ENCODE data around the gene MRPL32. TPM values are rescaled to one million over a fixed set of nuclear protein-coding genes. Genes with fewer than 3 reads are reported as not detected.

Gene MRPL32
- polyA plus RNA-seq, 2 donors: 50.6 to 59.8 TPM

GRCh38 chr7:42980084-42980483 is 47.9 kb downstream of the MRPL32 start:
- Histone ChIP-seq H3K36me3 (ENCODE audit: control insufficient read depth in 2 of 2, insufficient read depth in 2 of 2, low read length in 1 of 2) (no peaks in the 10 kb centered on the region), H3K4me3 (ENCODE audit: low read depth in 1 of 2, low read length in 2 of 2) (no peak overlapping the region), H3K27me3 (ENCODE audit: control insufficient read depth in 1 of 2, insufficient read depth in 2 of 2, low read length in 2 of 2) (no peaks in the 10 kb centered on the region), H3K9me3 (ENCODE audit: control insufficient read depth in 2 of 2, insufficient read depth in 1 of 2, low read depth in 1 of 2, low read length in 1 of 2) (no peaks in the 10 kb centered on the region), H3K27ac (ENCODE audit: low read depth in 2 of 2, low read length in 1 of 2) (no peak overlapping the region), H3K4me1 (ENCODE audit: control insufficient read depth in 2 of 2, insufficient read depth in 2 of 2, low read length in 1 of 2) (no peaks in the 10 kb centered on the region)
- WGBS, 2 donors: 71 to 79% methylated on average over 2 of the region's 2 CpGs

GRCh38 chr7:42980514-42980913 is 48.3 kb downstream of the MRPL32 start:
- no peaks in the 10 kb centered on the region for H3K9me3 ChIP-seq (ENCODE audit: control insufficient read depth in 2 of 2, insufficient read depth in 1 of 2, low read depth in 1 of 2, low read length in 1 of 2)
- H3K27ac ChIP-seq (ENCODE audit: low read depth in 2 of 2, low read length in 1 of 2): no peak overlapping the region
- H3K4me3 ChIP-seq (ENCODE audit: low read depth in 1 of 2, low read length in 2 of 2): no peak overlapping the region
- H3K27me3 ChIP-seq (ENCODE audit: control insufficient read depth in 1 of 2, insufficient read depth in 2 of 2, low read length in 2 of 2): no peaks in the 10 kb centered on the region
- H3K36me3 ChIP-seq (ENCODE audit: control insufficient read depth in 2 of 2, insufficient read depth in 2 of 2, low read length in 1 of 2): no peaks in the 10 kb centered on the region
- 67 to 71% methylated on average over 3 of the region's 3 CpGs for WGBS, 2 donors
- no peaks in the 10 kb centered on the region for H3K4me1 ChIP-seq (ENCODE audit: control insufficient read depth in 2 of 2, insufficient read depth in 2 of 2, low read length in 1 of 2)

GRCh38 chr7:42981601-42982000 is 49.4 kb downstream of the MRPL32 start:
- Histone ChIP-seq H3K27me3 (ENCODE audit: control insufficient read depth in 1 of 2, insufficient read depth in 2 of 2, low read length in 2 of 2) (no peaks in the 10 kb centered on the region), H3K27ac (ENCODE audit: low read depth in 2 of 2, low read length in 1 of 2) (no peak overlapping the region), H3K36me3 (ENCODE audit: control insufficient read depth in 2 of 2, insufficient read depth in 2 of 2, low read length in 1 of 2) (no peaks in the 10 kb centered on the region), H3K4me3 (ENCODE audit: low read depth in 1 of 2, low read length in 2 of 2) (no peak overlapping the region), H3K4me1 (ENCODE audit: control insufficient read depth in 2 of 2, insufficient read depth in 2 of 2, low read length in 1 of 2) (no peaks in the 10 kb centered on the region), H3K9me3 (ENCODE audit: control insufficient read depth in 2 of 2, insufficient read depth in 1 of 2, low read depth in 1 of 2, low read length in 1 of 2) (no peaks in the 10 kb centered on the region)
- WGBS, 2 donors: 58 to 71% methylated on average over 1 of the region's 1 CpG

GRCh38 chr7:42982604-42983115 is 50.5 kb downstream of the MRPL32 start:
- Histone ChIP-seq H3K27ac (ENCODE audit: low read depth in 2 of 2, low read length in 1 of 2) (no peak overlapping the region), H3K4me3 (ENCODE audit: low read depth in 1 of 2, low read length in 2 of 2) (no peak overlapping the region), H3K4me1 (ENCODE audit: control insufficient read depth in 2 of 2, insufficient read depth in 2 of 2, low read length in 1 of 2) (no peaks in the 10 kb centered on the region), H3K27me3 (ENCODE audit: control insufficient read depth in 1 of 2, insufficient read depth in 2 of 2, low read length in 2 of 2) (no peaks in the 10 kb centered on the region), H3K9me3 (ENCODE audit: control insufficient read depth in 2 of 2, insufficient read depth in 1 of 2, low read depth in 1 of 2, low read length in 1 of 2) (no peaks in the 10 kb centered on the region), H3K36me3 (ENCODE audit: control insufficient read depth in 2 of 2, insufficient read depth in 2 of 2, low read length in 1 of 2) (no peaks in the 10 kb centered on the region)
- WGBS, 2 donors: 68 to 89% methylated on average over 3 of the region's 3 CpGs

- Histone ChIP-seq H3K4me1 (ENCODE audit: control insufficient read depth in 2 of 2, insufficient read depth in 2 of 2, low read length in 1 of 2) (no peaks in the 10 kb centered on the region), H3K27me3 (ENCODE audit: control insufficient read depth in 1 of 2, insufficient read depth in 2 of 2, low read length in 2 of 2) (no peaks in the 10 kb centered on the region), H3K4me3 (ENCODE audit: low read depth in 1 of 2, low read length in 2 of 2) (no peak overlapping the region), H3K9me3 (ENCODE audit: control insufficient read depth in 2 of 2, insufficient read depth in 1 of 2, low read depth in 1 of 2, low read length in 1 of 2) (no peaks in the 10 kb centered on the region), H3K27ac (ENCODE audit: low read depth in 2 of 2, low read length in 1 of 2) (no peak overlapping the region), H3K36me3 (ENCODE audit: control insufficient read depth in 2 of 2, insufficient read depth in 2 of 2, low read length in 1 of 2) (no peaks in the 10 kb centered on the region)
- 87 to 91% methylated on average over 1 of the region's 1 CpG for WGBS, 2 donors
These were observed 52.0 kb downstream of the MRPL32 start for GRCh38 chr7:42984137-42984536.

GRCh38 chr7:42986213-42986612 is 54.0 kb downstream of the MRPL32 start:
- Histone ChIP-seq H3K4me3 (ENCODE audit: low read depth in 1 of 2, low read length in 2 of 2) (no peak overlapping the region), H3K36me3 (ENCODE audit: control insufficient read depth in 2 of 2, insufficient read depth in 2 of 2, low read length in 1 of 2) (no peaks in the 10 kb centered on the region), H3K27me3 (ENCODE audit: control insufficient read depth in 1 of 2, insufficient read depth in 2 of 2, low read length in 2 of 2) (no peaks in the 10 kb centered on the region), H3K27ac (ENCODE audit: low read depth in 2 of 2, low read length in 1 of 2) (no peak overlapping the region), H3K4me1 (ENCODE audit: control insufficient read depth in 2 of 2, insufficient read depth in 2 of 2, low read length in 1 of 2) (no peaks in the 10 kb centered on the region), H3K9me3 (ENCODE audit: control insufficient read depth in 2 of 2, insufficient read depth in 1 of 2, low read depth in 1 of 2, low read length in 1 of 2) (no peaks in the 10 kb centered on the region)
- WGBS, 2 donors: 84 to 93% methylated on average over 6 of the region's 6 CpGs

GRCh38 chr7:42986781-42987248 is 54.6 kb downstream of the MRPL32 start:
- 66 to 89% methylated on average over 1 of the region's 1 CpG for WGBS, 2 donors
- Histone ChIP-seq H3K27me3 (ENCODE audit: control insufficient read depth in 1 of 2, insufficient read depth in 2 of 2, low read length in 2 of 2) (no peaks in the 10 kb centered on the region), H3K4me1 (ENCODE audit: control insufficient read depth in 2 of 2, insufficient read depth in 2 of 2, low read length in 1 of 2) (no peaks in the 10 kb centered on the region), H3K4me3 (ENCODE audit: low read depth in 1 of 2, low read length in 2 of 2) (no peak overlapping the region), H3K9me3 (ENCODE audit: control insufficient read depth in 2 of 2, insufficient read depth in 1 of 2, low read depth in 1 of 2, low read length in 1 of 2) (no peaks in the 10 kb centered on the region), H3K27ac (ENCODE audit: low read depth in 2 of 2, low read length in 1 of 2) (no peak overlapping the region), H3K36me3 (ENCODE audit: control insufficient read depth in 2 of 2, insufficient read depth in 2 of 2, low read length in 1 of 2) (no peaks in the 10 kb centered on the region)

Other genes starting within 250 kb of the MRPL32 start
- gene C7orf25, start 20.3 kb upstream of the MRPL32 start, polyA plus RNA-seq: 1 to 10 TPM; 3.0 to 6.3 TPM
- 100 to 1,000 TPM in 1 of 2 donors, 10 to 100 TPM in 1; 36.2 to 103 TPM for gene PSMA2, start 202 bp upstream of the MRPL32 start, polyA plus RNA-seq
- under 1 TPM; 0.11 to 0.47 TPM for gene HECW1, start 180.3 kb downstream of the MRPL32 start, polyA plus RNA-seq